ENCODE results near the gene METTL9. TPM values are rescaled to one million over a fixed set of nuclear protein-coding genes. Genes with fewer than 3 reads are reported as not detected.

The METTL9 gene
- total and polyA plus RNA-seq, 2 of the 13 experiments (the other 11 are each of a cell fraction or from before 2014, with no cell fraction given) = 123 to 204 TPM

DNA sequence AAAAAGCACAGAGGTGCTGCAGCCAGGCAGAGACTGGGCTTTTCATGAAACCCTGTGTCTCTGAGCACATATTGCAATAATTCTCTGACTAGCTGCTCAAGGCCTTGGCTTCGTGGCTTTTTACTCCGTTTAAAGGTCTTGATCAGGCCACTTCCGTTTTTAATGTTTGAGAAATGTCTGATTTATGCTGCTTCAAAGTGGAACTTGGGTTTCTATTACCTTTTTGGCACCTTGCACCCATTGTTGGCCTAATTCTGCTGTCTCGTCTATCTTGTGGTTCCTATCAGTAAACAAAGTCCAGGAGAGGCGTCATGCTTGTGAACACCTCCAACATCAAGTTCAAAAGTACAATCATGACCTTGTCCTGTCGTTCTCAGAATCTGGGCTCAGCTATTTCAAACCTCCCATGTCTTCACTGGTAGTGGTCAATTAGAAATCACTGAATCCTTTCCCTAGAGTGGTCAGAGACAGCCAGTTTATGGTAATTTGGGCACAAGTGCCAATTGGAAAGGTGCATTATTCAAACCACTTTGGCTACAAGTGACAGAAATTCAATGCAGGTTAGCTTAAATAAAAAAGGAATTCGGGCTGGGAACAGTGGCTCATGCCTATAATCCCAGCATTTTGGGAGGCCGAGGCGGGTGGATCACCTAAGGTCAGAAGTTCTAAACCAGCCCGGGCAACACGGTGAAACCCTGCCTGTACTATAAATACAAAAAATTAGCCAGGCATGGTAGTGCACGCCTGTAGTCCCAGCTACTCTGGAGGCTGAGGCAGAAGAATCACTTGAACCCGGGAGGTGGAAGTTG, 33.3 kb upstream of the METTL9 start (continued):
- TF ChIP-seq PCBP1 (IDR thresholded peaks at IDR 0.05; ENCODE audit: borderline replicate concordance, low read depth, low read length) (no peak), CREB1 (IDR thresholded peaks at IDR 0.05) (peak; percentile 39; the same call in 1 of the 2 replicates), CREB1 (CRISPR knock-in tag; IDR thresholded peaks at IDR 0.05) (peak; percentile 41; the same call in 1 of the 2 replicates), FOXP4 (CRISPR knock-in tag; IDR thresholded peaks at IDR 0.05) (peak; percentile 89), ZNF510 (CRISPR knock-in tag; IDR thresholded peaks at IDR 0.05; ENCODE audit: low read depth) (no peak), SNAPC5 (CRISPR knock-in tag; IDR thresholded peaks at IDR 0.05; ENCODE audit: borderline replicate concordance) (no peak), SNAPC4 (CRISPR knock-in tag; IDR thresholded peaks at IDR 0.05) (0 out of 2 replicates have a peak, but pooled peaks have one; percentile 43), SALL1 (CRISPR knock-in tag; IDR thresholded peaks at IDR 0.05) (peak; percentile 57; the same call in 1 of the 2 replicates), ZHX1 (CRISPR knock-in tag; IDR thresholded peaks at IDR 0.05; ENCODE audit: low read depth) (no peak), ZNF776 (CRISPR knock-in tag; IDR thresholded peaks at IDR 0.05) (peak; percentile 22; the same call in 1 of the 2 replicates), MAF1 (CRISPR knock-in tag; IDR thresholded peaks at IDR 0.05; ENCODE audit: borderline replicate concordance) (no peak), ZBTB44 (CRISPR knock-in tag; IDR thresholded peaks at IDR 0.05) (no peak), BORCS8-MEF2B (CRISPR knock-in tag; IDR thresholded peaks at IDR 0.05) (peak; percentile 63; the same call in 1 of the 2 replicates), ZNF644 (CRISPR knock-in tag; IDR thresholded peaks at IDR 0.05; ENCODE audit: low read depth) (peak; percentile 53; the same call in 1 of the 2 replicates), THYN1 (CRISPR knock-in tag; IDR thresholded peaks at IDR 0.05; ENCODE audit: borderline replicate concordance, low read depth) (no peak)
- TF ChIP-seq, protein P1, sequence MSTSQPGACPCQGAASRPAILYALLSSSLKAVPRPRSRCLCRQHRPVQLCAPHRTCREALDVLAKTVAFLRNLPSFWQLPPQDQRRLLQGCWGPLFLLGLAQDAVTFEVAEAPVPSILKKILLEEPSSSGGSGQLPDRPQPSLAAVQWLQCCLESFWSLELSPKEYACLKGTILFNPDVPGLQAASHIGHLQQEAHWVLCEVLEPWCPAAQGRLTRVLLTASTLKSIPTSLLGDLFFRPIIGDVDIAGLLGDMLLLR (CRISPR knock-in tag; IDR thresholded peaks at IDR 0.05) = no peak; the same call in 1 of the 2 replicates

Measured in HepG2 (cell line).